Measurements from ENCODE around the gene SHROOM3. TPM values are rescaled to one million over a fixed set of nuclear protein-coding genes. Genes with fewer than 3 reads are reported as not detected.

Gene SHROOM3
- total RNA-seq, 2 donors from 2014 or later, result 30.6 to 30.9 TPM

GRCh38 chr4:76535603-76536372, 100.8 kb downstream of the SHROOM3 start:
- Histone ChIP-seq H3K36me3 (no peaks in the 10 kb centered on the region), H3K27me3 (no peaks in the 10 kb centered on the region), H3K4me3 (no peak overlapping the region), H3K4me1 (peaks cover 0 to 16% of the 10 kb centered on the region in 2 donors), H3K27ac (no peak overlapping the region), H3K9me3 (no peaks in the 10 kb centered on the region)
- no peak for TF ChIP-seq CTCF (IDR thresholded peaks at IDR 0.05)
- DNase-seq (ENCODE audit: low spot score), result no peak

- Histone ChIP-seq H3K4me3 (no peak overlapping the region), H3K27ac (no peak overlapping the region), H3K27me3 (no peaks in the 10 kb centered on the region), H3K9me3 (no peaks in the 10 kb centered on the region), H3K4me1 (peaks cover 0 to 16% of the 10 kb centered on the region in 2 donors), H3K36me3 (no peaks in the 10 kb centered on the region)
- no peak for DNase-seq (ENCODE audit: low spot score)
- TF ChIP-seq CTCF (IDR thresholded peaks at IDR 0.05), result no peak
Measured at GRCh38 chr4:76536373-76536689, 101.3 kb downstream of the SHROOM3 start.

- Histone ChIP-seq H3K4me1 (peaks cover 0 to 16% of the 10 kb centered on the region in 2 donors), H3K27ac (no peak overlapping the region), H3K9me3 (no peaks in the 10 kb centered on the region), H3K27me3 (no peaks in the 10 kb centered on the region), H3K36me3 (no peaks in the 10 kb centered on the region), H3K4me3 (no peak overlapping the region)
- DNase-seq (ENCODE audit: low spot score), result no peak
- no peak for TF ChIP-seq CTCF (IDR thresholded peaks at IDR 0.05)
Measured at GRCh38 chr4:76538296-76538695, 103.3 kb downstream of the SHROOM3 start.

- H3K27ac ChIP-seq, result peak overlapping the region in 1 of 2 donors; percentile 16
- no peaks in the 10 kb centered on the region for H3K36me3 ChIP-seq
- no peaks in the 10 kb centered on the region for H3K27me3 ChIP-seq
- peaks cover 0 to 9% of the 10 kb centered on the region in 2 donors for H3K4me1 ChIP-seq
- no peak for TF ChIP-seq CTCF (IDR thresholded peaks at IDR 0.05)
- DNase-seq (ENCODE audit: low spot score), result no peak
- H3K9me3 ChIP-seq, result no peaks in the 10 kb centered on the region
- no peak overlapping the region for H3K4me3 ChIP-seq
Measured at GRCh38 chr4:76539979-76540378, 105.0 kb downstream of the SHROOM3 start.

GRCh38 chr4:76540486-76540885, 105.5 kb downstream of the SHROOM3 start:
- peak overlapping the region in 1 of 2 donors; percentile 16 for H3K27ac ChIP-seq
- H3K9me3 ChIP-seq, result no peaks in the 10 kb centered on the region
- no peaks in the 10 kb centered on the region for H3K36me3 ChIP-seq
- no peak for DNase-seq (ENCODE audit: low spot score)
- no peak for TF ChIP-seq CTCF (IDR thresholded peaks at IDR 0.05)
- H3K27me3 ChIP-seq, result no peaks in the 10 kb centered on the region
- peaks cover 0 to 9% of the 10 kb centered on the region in 2 donors for H3K4me1 ChIP-seq
- no peak overlapping the region for H3K4me3 ChIP-seq

- no peak for DNase-seq (ENCODE audit: low spot score)
- Histone ChIP-seq H3K9me3 (no peaks in the 10 kb centered on the region), H3K27me3 (no peaks in the 10 kb centered on the region), H3K27ac (no peak overlapping the region), H3K4me1 (peaks cover 0 to 18% of the 10 kb centered on the region in 2 donors), H3K36me3 (no peaks in the 10 kb centered on the region), H3K4me3 (no peak overlapping the region)
- no peak for TF ChIP-seq CTCF (IDR thresholded peaks at IDR 0.05)
Measured at GRCh38 chr4:76543378-76543777, 108.3 kb downstream of the SHROOM3 start.
